ENCODE data around the gene CENPS.

The CENPS gene

GRCh38 chr1:10432910-10433700 lies 2.9 kb downstream of the CENPS start:
- no peak overlapping the region for H3K4me3 ChIP-seq (ENCODE audit: low read depth, low read length)
- TF ChIP-seq MYC (IDR thresholded peaks at IDR 0.05; ENCODE audit: low read depth, low read length) (no peak), CTCF (IDR thresholded peaks at IDR 0.05; ENCODE audit: low read depth, low read length) (no peak)
- no peak for DNase-seq (ENCODE audit: low read depth)

DNA sequence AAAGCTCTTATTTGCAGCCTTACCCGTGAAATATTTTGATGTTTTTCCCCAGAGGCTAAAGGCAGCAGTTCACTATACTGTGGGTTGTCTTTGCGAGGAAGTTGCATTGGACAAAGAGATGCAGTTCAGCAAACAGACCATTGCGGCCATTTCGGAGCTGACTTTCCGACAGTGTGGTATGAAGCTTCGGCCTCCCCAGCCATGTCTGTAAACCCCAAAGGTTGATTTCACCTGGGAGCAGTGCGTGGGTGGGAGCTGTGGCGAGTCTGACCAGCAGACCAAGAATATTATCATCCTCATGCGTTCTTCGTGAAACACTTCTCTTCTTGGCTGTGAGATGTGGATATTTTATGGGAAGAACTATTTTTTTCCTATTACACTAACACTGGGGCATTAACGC lies 3.6 kb downstream of the CENPS start:
- no peak for DNase-seq (ENCODE audit: low read depth)
- no peak overlapping the region for H3K4me3 ChIP-seq (ENCODE audit: low read depth, low read length)
- no peak for TF ChIP-seq CTCF (IDR thresholded peaks at IDR 0.05; ENCODE audit: low read depth, low read length)
- TF ChIP-seq POLR2A (IDR thresholded peaks at IDR 0.05; ENCODE audit: extremely low read depth, insufficient read length): no peak
- TF ChIP-seq MYC (IDR thresholded peaks at IDR 0.05; ENCODE audit: low read depth, low read length): no peak
- no peak for TF ChIP-seq MAX (IDR thresholded peaks at IDR 0.05; ENCODE audit: low read depth, low read length)

GRCh38 chr1:10434590-10434989 lies 4.4 kb downstream of the CENPS start:
- TF ChIP-seq MAX (IDR thresholded peaks at IDR 0.05; ENCODE audit: low read depth, low read length) (no peak), MYC (IDR thresholded peaks at IDR 0.05; ENCODE audit: low read depth, low read length) (no peak), POLR2A (IDR thresholded peaks at IDR 0.05; ENCODE audit: extremely low read depth, insufficient read length) (no peak), CTCF (IDR thresholded peaks at IDR 0.05; ENCODE audit: low read depth, low read length) (no peak)
- no peak overlapping the region for H3K4me3 ChIP-seq (ENCODE audit: low read depth, low read length)
- no peak for DNase-seq (ENCODE audit: low read depth)

GRCh38 chr1:10437052-10437451 lies 6.8 kb downstream of the CENPS start:
- no peak overlapping the region for H3K4me3 ChIP-seq (ENCODE audit: low read depth, low read length)
- TF ChIP-seq MAX (IDR thresholded peaks at IDR 0.05; ENCODE audit: low read depth, low read length): no peak
- no peak for TF ChIP-seq POLR2A (IDR thresholded peaks at IDR 0.05; ENCODE audit: extremely low read depth, insufficient read length)
- no peak for TF ChIP-seq CTCF (IDR thresholded peaks at IDR 0.05; ENCODE audit: low read depth, low read length)
- TF ChIP-seq MYC (IDR thresholded peaks at IDR 0.05; ENCODE audit: low read depth, low read length): no peak
- DNase-seq (ENCODE audit: low read depth): no peak

DNA sequence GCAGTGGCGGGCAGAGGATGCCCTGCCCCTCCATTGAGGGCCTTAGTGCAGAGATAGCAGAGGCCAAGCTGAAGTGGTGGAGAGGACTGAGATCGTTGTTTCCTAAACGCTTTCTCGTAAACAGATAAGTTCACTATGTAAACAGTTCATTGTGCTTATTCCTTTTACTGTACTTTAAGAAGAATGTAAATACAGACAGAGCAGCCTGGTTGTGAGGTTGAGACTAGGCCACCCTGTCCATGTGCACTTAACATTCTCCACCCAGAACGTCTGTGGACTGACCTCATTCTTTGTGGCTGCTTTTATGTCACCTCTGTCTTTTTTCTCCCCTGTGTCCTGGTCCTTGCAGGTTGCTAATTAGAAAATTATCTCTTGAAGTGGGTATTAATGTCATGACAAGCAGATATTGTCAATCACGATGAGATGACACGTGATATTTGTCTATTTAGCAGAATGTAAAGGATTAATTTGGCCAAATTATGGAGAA lies 8.5 kb downstream of the CENPS start:
- no peak for DNase-seq (ENCODE audit: low read depth)
- no peak overlapping the region for H3K4me3 ChIP-seq (ENCODE audit: low read depth, low read length)
- TF ChIP-seq MYC (IDR thresholded peaks at IDR 0.05; ENCODE audit: low read depth, low read length) (no peak), MAX (IDR thresholded peaks at IDR 0.05; ENCODE audit: low read depth, low read length) (no peak), POLR2A (IDR thresholded peaks at IDR 0.05; ENCODE audit: extremely low read depth, insufficient read length) (no peak), CTCF (IDR thresholded peaks at IDR 0.05; ENCODE audit: low read depth, low read length) (no peak)

Data from NB4 (cell line).